GM12872 (cell line): ENCODE data around the gene NR6A1.
A peak's percentile ranks its signal among the peaks of the same experiment; 100 is the strongest.

ENCODE experiments used
- TF ChIP-seq, protein P1 (sequence below): IDR thresholded peaks from 3 replicates; pipeline ENCODE4 v1.5.1; 2011; ENCODE audit warnings: low read depth, mild to moderate bottlenecking, low read length, moderate library complexity; ENCODE audit not compliant: insufficient read depth

Gene NR6A1

DNA sequence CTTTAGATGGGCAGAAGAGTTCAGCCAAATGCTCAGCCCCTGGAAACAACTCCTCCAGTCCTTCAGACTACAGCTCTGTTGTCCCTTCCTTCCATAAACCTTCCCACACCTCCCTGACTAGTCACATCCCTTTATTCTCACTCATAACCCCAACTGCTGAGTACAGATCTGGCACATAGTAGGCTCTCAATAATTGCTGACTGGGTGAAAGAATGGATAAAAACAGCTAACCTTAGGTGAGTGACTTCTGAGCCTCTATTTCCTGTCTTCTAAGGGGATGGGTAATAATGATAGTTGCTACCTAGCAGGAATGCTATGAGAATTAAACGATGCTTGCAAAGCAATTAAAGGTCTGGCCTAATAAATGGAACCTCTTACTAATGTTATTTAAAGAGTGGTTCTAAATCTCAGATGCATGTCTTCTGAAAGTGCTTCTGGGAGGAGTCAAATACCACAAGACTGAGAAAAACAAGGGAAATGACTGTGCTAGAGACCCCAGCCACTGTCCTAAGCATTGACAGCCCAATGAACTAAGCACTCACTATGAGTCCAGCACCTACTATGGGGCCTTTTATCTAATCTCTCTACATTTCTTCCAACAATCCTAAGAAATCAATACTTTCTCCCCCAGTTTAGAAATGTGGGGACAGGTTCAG is 2.5 kb upstream of the NR6A1 start:
- TF ChIP-seq, protein P1, sequence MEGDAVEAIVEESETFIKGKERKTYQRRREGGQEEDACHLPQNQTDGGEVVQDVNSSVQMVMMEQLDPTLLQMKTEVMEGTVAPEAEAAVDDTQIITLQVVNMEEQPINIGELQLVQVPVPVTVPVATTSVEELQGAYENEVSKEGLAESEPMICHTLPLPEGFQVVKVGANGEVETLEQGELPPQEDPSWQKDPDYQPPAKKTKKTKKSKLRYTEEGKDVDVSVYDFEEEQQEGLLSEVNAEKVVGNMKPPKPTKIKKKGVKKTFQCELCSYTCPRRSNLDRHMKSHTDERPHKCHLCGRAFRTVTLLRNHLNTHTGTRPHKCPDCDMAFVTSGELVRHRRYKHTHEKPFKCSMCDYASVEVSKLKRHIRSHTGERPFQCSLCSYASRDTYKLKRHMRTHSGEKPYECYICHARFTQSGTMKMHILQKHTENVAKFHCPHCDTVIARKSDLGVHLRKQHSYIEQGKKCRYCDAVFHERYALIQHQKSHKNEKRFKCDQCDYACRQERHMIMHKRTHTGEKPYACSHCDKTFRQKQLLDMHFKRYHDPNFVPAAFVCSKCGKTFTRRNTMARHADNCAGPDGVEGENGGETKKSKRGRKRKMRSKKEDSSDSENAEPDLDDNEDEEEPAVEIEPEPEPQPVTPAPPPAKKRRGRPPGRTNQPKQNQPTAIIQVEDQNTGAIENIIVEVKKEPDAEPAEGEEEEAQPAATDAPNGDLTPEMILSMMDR, result no peak

DNA sequence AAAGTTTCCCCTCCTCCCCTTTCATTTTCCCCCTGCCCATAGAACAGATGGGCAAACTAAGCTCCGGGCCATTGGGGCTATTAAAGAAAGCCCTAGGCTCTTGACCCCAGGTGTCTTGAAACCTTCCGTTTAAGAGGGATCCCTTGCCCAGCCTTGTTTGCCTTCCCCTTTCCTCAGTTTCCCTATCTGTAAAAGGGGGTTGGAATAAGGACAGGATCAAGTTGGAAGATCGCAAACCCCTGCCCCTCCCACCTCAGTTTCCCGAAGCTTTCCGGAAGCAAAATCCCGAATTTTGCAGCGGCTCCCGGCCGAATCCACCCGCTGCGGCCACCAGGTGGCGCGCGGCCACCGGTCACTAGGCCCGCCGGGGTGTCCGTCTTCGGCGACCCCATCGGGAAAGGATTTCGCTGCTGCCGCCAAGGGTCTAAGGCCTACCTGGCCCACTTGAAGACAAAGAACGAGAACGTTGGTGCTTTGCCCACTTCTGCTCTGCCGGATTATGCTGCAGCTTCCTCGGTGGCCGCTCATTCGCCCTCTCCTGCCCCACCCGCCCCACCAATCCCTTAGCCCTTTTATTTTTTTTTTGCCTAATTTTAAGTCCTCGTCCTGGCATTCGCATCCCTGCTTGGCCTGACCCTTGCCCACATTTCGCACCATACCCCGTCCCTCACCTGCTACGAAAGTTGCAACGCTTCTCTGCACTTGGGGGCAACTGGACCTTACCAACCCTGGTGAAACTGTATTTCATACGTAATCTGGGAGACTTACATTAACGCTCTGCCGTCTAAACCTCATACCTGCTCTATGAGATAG is 962 bp upstream of the NR6A1 start:
- TF ChIP-seq, protein P1, result peak; percentile 94

DNA sequence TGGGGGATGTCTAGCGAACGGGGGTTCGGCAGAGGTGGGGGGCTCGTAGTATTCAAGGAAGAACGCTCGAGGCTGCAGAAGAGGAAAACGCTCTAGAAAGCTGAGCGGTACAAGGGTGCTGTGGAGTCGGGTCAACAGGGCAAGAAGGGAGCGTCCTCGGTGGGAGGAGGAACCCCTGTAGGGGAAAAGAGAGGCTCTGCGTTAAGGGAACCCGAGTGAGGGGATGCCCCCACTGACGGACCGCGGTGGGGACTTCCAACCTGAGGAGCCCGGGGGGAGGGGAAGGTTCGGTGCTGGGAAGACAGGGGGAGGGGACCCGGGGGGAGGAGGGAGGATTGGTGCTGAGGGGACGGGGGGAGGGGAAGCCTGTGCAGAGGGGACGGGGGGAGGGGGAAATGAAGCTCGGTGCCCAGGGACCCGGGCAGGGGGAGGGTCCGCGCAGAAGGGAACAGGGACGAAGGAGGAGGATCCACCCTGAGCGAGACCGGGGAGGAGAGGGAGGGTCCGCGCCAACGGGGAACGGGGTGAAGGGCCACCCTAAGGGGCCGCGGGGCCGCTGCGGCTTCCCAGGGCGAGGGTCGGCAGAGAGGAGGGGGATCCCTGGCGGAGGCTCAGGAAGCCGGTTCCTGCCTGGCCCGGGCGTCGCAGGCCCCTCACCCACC is 621 bp downstream of the NR6A1 start:
- TF ChIP-seq, protein P1, result no peak

DNA sequence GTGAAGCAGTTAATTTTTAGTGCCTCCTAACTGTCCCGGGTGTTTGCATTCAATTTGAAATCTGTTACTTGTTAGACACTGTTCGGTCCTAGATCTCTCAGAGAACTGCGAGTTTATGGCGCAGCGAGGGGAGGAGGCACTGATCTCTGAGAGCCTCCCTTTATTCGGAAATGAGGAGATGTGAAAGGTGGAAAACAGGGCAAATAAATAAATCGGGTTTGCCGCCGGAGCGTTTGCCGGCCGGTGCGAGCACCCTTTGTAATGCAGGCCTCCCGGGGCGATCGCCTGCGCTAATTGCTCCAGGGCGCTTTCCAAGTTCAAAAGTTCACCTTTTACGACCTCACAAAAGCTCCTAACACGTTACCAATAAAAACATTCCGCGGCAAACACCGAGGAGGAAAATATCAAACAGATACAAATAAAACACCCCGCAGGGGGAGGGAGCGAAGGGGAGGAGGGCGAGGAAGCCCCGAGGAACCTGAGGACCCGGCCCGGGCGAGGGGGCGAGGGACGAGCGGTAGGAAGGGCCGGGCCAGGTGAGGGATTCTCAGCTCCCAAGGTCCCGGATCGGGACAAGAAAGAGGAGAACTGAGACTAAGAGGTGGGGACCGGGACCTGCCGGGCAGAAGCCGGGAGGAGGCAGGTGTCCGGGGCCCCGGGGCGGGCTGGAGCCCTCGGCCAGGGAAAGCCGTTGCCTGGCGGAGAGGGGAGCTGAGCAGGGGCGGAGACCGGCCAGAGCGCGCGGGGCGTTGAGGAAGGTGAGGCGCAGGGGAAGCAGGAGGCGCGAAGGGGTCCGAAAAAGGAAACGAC is 1.4 kb downstream of the NR6A1 start:
- TF ChIP-seq, protein P1, result no peak

DNA sequence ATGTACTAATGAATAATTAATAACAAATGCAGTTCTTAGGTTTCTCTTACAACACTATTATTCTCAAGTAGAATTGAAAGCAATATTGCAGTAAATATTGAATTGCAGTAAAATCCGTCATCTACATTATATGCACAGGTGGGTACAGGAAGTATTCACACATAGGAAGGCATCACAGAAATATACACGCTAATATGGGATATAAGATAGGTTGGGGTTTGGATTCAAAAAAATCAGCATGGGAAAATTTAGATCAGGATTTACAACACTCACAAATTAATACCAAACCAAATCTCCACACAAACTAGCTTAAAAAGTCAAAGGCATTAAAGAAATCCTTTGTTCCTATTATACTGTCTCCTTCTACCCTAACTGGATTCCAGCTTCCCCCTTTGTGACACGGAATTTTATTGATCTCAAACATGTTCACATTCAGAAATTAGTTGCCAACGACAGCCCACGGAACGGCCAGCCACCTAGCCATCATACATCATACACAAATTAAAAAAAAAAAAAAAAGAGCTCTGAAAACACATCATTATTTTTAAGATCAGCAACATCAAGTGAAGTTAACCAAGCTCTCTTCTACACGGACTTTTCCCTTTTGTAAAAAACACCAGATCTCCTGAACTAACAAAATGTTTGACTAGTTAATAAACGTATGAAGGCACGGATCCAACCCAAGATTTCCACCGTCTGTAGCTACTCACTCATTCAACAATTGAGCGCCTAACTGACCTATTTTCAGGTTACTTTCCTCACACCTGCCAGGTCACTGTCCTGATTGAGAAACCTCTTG is 2.2 kb downstream of the NR6A1 start:
- TF ChIP-seq, protein P1, result no peak

DNA sequence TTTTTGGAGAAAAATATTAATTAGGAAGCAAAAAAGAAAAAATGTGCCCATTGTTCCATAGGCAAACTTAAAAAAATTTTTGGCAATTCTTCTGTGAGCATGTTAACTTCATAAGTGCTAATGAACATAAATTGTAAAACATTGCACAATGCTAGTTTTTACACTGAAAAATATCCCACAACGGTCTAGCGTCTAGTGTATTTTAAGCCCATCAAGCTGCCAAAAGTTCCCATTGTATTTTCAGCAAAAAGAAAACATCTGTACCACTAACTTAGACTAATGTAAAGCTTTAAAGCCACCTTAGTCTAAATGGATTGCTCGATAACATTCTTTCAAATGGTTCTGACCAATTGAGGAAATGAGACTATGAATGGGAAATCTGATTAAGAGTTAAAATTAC is 2.8 kb downstream of the NR6A1 start:
- TF ChIP-seq, protein P1, result no peak
